ENCODE data around the gene TSPAN18.

DNA sequence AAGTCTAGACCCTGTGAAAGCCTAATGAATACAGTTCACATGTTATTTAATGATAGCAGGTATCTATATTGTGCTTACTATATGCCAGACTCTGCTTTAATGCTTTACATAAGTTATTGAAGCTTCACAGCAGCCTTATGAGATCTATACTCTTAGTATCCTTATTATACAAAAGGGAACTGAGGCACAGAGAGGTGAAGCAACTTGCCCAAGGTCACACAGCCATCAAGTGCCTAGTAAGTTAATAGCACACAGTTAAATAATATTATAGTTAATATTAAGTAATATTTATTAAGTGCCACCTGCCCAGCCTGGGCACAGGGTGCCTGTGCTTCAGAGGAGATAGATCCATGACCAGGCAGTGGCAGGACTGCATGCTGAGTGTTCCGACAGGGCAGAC lies 145.8 kb downstream of the TSPAN18 start:
- TF ChIP-seq, protein P1, sequence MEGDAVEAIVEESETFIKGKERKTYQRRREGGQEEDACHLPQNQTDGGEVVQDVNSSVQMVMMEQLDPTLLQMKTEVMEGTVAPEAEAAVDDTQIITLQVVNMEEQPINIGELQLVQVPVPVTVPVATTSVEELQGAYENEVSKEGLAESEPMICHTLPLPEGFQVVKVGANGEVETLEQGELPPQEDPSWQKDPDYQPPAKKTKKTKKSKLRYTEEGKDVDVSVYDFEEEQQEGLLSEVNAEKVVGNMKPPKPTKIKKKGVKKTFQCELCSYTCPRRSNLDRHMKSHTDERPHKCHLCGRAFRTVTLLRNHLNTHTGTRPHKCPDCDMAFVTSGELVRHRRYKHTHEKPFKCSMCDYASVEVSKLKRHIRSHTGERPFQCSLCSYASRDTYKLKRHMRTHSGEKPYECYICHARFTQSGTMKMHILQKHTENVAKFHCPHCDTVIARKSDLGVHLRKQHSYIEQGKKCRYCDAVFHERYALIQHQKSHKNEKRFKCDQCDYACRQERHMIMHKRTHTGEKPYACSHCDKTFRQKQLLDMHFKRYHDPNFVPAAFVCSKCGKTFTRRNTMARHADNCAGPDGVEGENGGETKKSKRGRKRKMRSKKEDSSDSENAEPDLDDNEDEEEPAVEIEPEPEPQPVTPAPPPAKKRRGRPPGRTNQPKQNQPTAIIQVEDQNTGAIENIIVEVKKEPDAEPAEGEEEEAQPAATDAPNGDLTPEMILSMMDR (IDR thresholded peaks at IDR 0.05): no peak
- no peak for TF ChIP-seq POLR2A (IDR thresholded peaks at IDR 0.05)

All from vagina (tissue), 2 donors.